GM23248 (cell line): ENCODE results near the gene ABCA1.

Source experiments
- EZH2 ChIP-seq: fragments of 200-600 bp; sonication (generic); IDR thresholded peaks from 2 replicates; pipeline ENCODE4 v1.6.1; 2018; ENCODE audit warnings: antibody characterized with exemption, mild to moderate bottlenecking; ENCODE audit not compliant: insufficient read depth, poor library complexity, severe bottlenecking
- EZH2phosphoT487 ChIP-seq: fragments of 200-600 bp; sonication (generic); IDR thresholded peaks from 2 replicates; pipeline ENCODE4 v1.6.1; 2018; ENCODE audit warnings: antibody characterized with exemption, moderate library complexity, mild to moderate bottlenecking, low read depth; ENCODE audit not compliant: insufficient read depth

DNA sequence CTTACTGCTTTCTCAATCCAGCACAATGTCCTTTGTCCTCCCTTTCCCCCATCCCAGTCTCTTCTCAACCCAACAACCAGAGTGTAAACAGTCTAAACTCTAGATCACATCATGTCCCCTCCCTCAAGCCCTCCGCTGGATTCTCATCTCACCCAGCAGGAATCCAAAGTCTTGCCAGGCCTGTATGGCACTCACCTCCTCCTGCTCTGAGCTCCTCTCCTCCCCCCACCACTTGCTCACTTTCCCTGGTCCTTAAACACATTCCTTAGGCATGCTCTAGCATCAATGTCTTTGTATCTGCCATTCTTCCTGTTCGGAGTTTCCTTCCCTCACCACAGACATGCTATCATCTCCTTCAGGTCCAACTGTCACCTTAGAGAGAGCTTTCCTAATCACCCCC, 85.3 kb downstream of the ABCA1 start:
- TF ChIP-seq EZH2 (no peak), EZH2phosphoT487 (no peak)
